Activated CD4-positive, alpha-beta T cell treated with anti-CD3 and anti-CD28 coated beads for 36 hours (primary cell): Measurements from ENCODE around the gene FOXL2. TPM values are rescaled to one million over a fixed set of nuclear protein-coding genes. Genes with fewer than 3 reads are reported as not detected.
"Not testable (repeated sequence)": the region's sequence is repeated elsewhere in the genome, so short reads cannot be mapped to it uniquely, and the experiment has no call there.

ENCODE experiments used
- ATAC-seq: fragments of 200-7000 bp; cut with Tn5 transposase; one replicate; pipeline ENCODE4 v1.10.0; 2021; ENCODE audit warnings: mild to moderate bottlenecking, moderate library complexity
- CTCF ChIA-PET: fragments of 350-600 bp; sonication (Branson Sonifier 250); formaldehyde crosslinking; loops from one replicate; lab custom pipeline; 2021; ENCODE audit warnings: antibody characterized with exemption; lab: Charles Lee
- POLR2A ChIA-PET: fragments of 350-600 bp; sonication (Branson Sonifier 250); formaldehyde crosslinking; loops from one replicate; lab custom pipeline; 2021; ENCODE audit warnings: antibody characterized with exemption, inconsistent platforms; lab: Charles Lee
- DNase-seq: peaks from one replicate; pipeline ENCODE4 v3.0.0-alpha.2; 2020
- H3K27ac Mint-ChIP-seq: one replicate; pipeline ENCODE4 v1.8.0; 2021; ENCODE audit warnings: mixed read lengths
- H3K27me3 Mint-ChIP-seq: one replicate; pipeline ENCODE4 v1.8.0; 2021; ENCODE audit warnings: mixed read lengths
- H3K36me3 Mint-ChIP-seq: one replicate; pipeline ENCODE4 v1.8.0; 2021; ENCODE audit warnings: low read depth, mixed read lengths
- H3K4me1 Mint-ChIP-seq: one replicate; pipeline ENCODE4 v1.8.0; 2021; ENCODE audit warnings: mixed read lengths
- H3K4me3 Mint-ChIP-seq: one replicate; pipeline ENCODE4 v1.8.0; 2021; ENCODE audit warnings: mild to moderate bottlenecking, moderate library complexity, mixed read lengths
- H3K9me3 Mint-ChIP-seq: one replicate; pipeline ENCODE4 v1.8.0; 2021; ENCODE audit warnings: low read depth, mixed read lengths
- intact Hi-C, 2 experiments: fragments of 100-400 bp; cut with DNase I in 1 of 2; cut with micrococcal nuclease in 1 of 2; formaldehyde crosslinking; loops; one replicate each; pipeline versions ENCODE4 v1.14.2 to v1.15.1; 2022 to 2024; cut with DNase I, micrococcal nuclease
- total RNA-seq, 2 experiments: library from RNA; stranded (reverse); gene quantifications; one replicate each; pipeline ENCODE4 v1.2.3, GENCODE V29; 2021

Gene FOXL2
- total RNA-seq, 2 experiments from 2014 or later: not detected

- H3K9me3 Mint-ChIP-seq, ATAC-seq, POLR2A ChIA-PET, DNase-seq, H3K27ac Mint-ChIP-seq, H3K36me3 Mint-ChIP-seq, H3K27me3 Mint-ChIP-seq, H3K4me3 Mint-ChIP-seq, H3K4me1 Mint-ChIP-seq: not testable (repeated sequence)
- CTCF ChIA-PET: interaction anchor here (0.8 to 4.9 kb wide), 21 partner anchors 9 to 510 kb away, joined by 3 to 52 read pairs (median 4); partner anchors contain the start of genes CEP70 and ESYT3
- intact Hi-C loops: loop anchor here in 1 of 2 experiments (2.0 kb wide), 1 partner anchor 444 kb away; no protein-coding TSS in a partner anchor
Observed at GRCh38 chr3:138922400-138922799, 24.5 kb downstream of the FOXL2 start.

GRCh38 chr3:138921316-138922292 lies 25.3 kb downstream of the FOXL2 start:
- ATAC-seq (no peak), DNase-seq (no peak)
- H3K9me3 Mint-ChIP-seq: no peaks in the 10 kb centered on the region
- H3K36me3 Mint-ChIP-seq: no peaks in the 10 kb centered on the region
- H3K27ac Mint-ChIP-seq: no peak overlapping the region
- ChIA-PET CTCF (interaction anchor here (0.6 to 4.9 kb wide), 16 partner anchors 9 to 879 kb away, joined by 3 to 52 read pairs (median 4); partner anchors contain the start of gene CEP70), POLR2A (interaction anchor here (0.6 kb wide), 1 partner anchor 225 kb away, joined by 3 read pairs; no protein-coding TSS in a partner anchor)
- H3K4me1 Mint-ChIP-seq: no peaks in the 10 kb centered on the region
- intact Hi-C loops: loop anchor here in 1 of 2 experiments (2.0 kb wide), 1 partner anchor 443 kb away; no protein-coding TSS in a partner anchor
- no peak overlapping the region for H3K4me3 Mint-ChIP-seq
- H3K27me3 Mint-ChIP-seq: peaks cover 2% of the 10 kb centered on the region

GRCh38 chr3:138919325-138919724 lies 27.6 kb downstream of the FOXL2 start:
- CTCF ChIA-PET: interaction anchor here (0.6 to 10.2 kb wide), 9 partner anchors 17 to 712 kb away, joined by 3 to 212 read pairs (median 5); partner anchors contain the start of gene CEP70
- ATAC-seq (no peak), DNase-seq (no peak)
- H3K4me3 Mint-ChIP-seq: no peak overlapping the region
- intact Hi-C loops: loop anchor here in 1 of 2 experiments (5.0 kb wide), 4 partner anchors 137 to 852 kb away; no protein-coding TSS in a partner anchor
- peaks cover 2% of the 10 kb centered on the region for H3K27me3 Mint-ChIP-seq
- H3K27ac Mint-ChIP-seq: no peak overlapping the region
- POLR2A ChIA-PET: no interaction called here
- H3K36me3 Mint-ChIP-seq: no peaks in the 10 kb centered on the region
- H3K4me1 Mint-ChIP-seq: peaks cover 5% of the 10 kb centered on the region
- no peaks in the 10 kb centered on the region for H3K9me3 Mint-ChIP-seq

- Mint-ChIP-seq H3K4me1 (peaks cover 5% of the 10 kb centered on the region), H3K27me3 (peaks cover 2% of the 10 kb centered on the region), H3K9me3 (no peaks in the 10 kb centered on the region), H3K27ac (no peak overlapping the region), H3K36me3 (no peaks in the 10 kb centered on the region), H3K4me3 (no peak overlapping the region)
- ATAC-seq: no peak
- ChIA-PET CTCF (interaction anchor here (0.6 to 10.2 kb wide), 33 partner anchors 10 to 482 kb away, joined by 3 to 212 read pairs (median 6); partner anchors contain the start of genes CEP70 and ESYT3), POLR2A (interaction anchor here (0.6 kb wide), 1 partner anchor 59 kb away, joined by 4 read pairs; no protein-coding TSS in a partner anchor)
- DNase-seq: no peak
- intact Hi-C loops: loop anchor here (1.0 to 5.0 kb wide), 6 partner anchors 135 to 850 kb away; partner anchors contain the start of gene CEP70 (in 1 of the 2)
Observed at GRCh38 chr3:138916824-138917223, 30.1 kb downstream of the FOXL2 start.

GRCh38 chr3:138915503-138916498 lies 31.1 kb downstream of the FOXL2 start:
- Mint-ChIP-seq H3K36me3 (no peaks in the 10 kb centered on the region), H3K4me1 (peaks cover 5% of the 10 kb centered on the region), H3K27me3 (peaks cover 2% of the 10 kb centered on the region), H3K4me3 (peak overlapping the region; percentile 76), H3K27ac (peak overlapping the region; percentile 73), H3K9me3 (no peaks in the 10 kb centered on the region)
- ATAC-seq: peak; percentile 89
- ChIA-PET POLR2A (interaction anchor here (0.6 to 0.8 kb wide), 4 partner anchors 58 to 322 kb away, joined by 3 to 7 read pairs (median 5); partner anchors contain the start of gene CEP70), CTCF (interaction anchor here (0.5 to 10.2 kb wide), 91 partner anchors 8 to 850 kb away, joined by 3 to 212 read pairs (median 5); partner anchors contain the start of genes CEP70, ESYT3 and FAIM)
- intact Hi-C loops: loop anchor here (1.0 to 5.0 kb wide), 8 partner anchors 82 to 848 kb away; partner anchors contain the start of genes CEP70 (in 2 of the 2) and PIK3CB (in 1 of the 2)
- DNase-seq: peak; percentile 93

- intact Hi-C loops: loop anchor here (1.0 to 5.0 kb wide), 7 partner anchors 81 to 848 kb away; partner anchors contain the start of genes CEP70 (in 1 of the 2) and PIK3CB (in 1 of the 2)
- ATAC-seq (peak; percentile 3), DNase-seq (no peak)
- CTCF ChIA-PET: interaction anchor here (0.5 to 10.2 kb wide), 73 partner anchors 9 to 849 kb away, joined by 3 to 212 read pairs (median 5); partner anchors contain the start of genes CEP70, ESYT3 and FAIM
- Mint-ChIP-seq H3K4me3 (peak overlapping the region; percentile 76), H3K27me3 (peaks cover 2% of the 10 kb centered on the region), H3K27ac (no peak overlapping the region), H3K36me3 (no peaks in the 10 kb centered on the region), H3K9me3 (no peaks in the 10 kb centered on the region), H3K4me1 (peaks cover 5% of the 10 kb centered on the region)
- POLR2A ChIA-PET: interaction anchor here (0.6 to 0.8 kb wide), 2 partner anchors 213 to 321 kb away, joined by 3 to 7 read pairs; partner anchors contain the start of gene CEP70
Observed at GRCh38 chr3:138914870-138915502, 32.0 kb downstream of the FOXL2 start.

- DNase-seq (no peak), ATAC-seq (no peak)
- no peak overlapping the region for H3K4me3 Mint-ChIP-seq
- H3K27me3 Mint-ChIP-seq: peaks cover 2% of the 10 kb centered on the region
- peaks cover 5% of the 10 kb centered on the region for H3K4me1 Mint-ChIP-seq
- CTCF ChIA-PET: interaction anchor here (0.6 to 10.2 kb wide), 7 partner anchors 9 to 728 kb away, joined by 3 to 212 read pairs (median 4); partner anchors contain the start of gene CEP70
- H3K9me3 Mint-ChIP-seq: no peaks in the 10 kb centered on the region
- POLR2A ChIA-PET: no interaction called here
- no peak overlapping the region for H3K27ac Mint-ChIP-seq
- no peaks in the 10 kb centered on the region for H3K36me3 Mint-ChIP-seq
- intact Hi-C loops: no loop called here
Observed at GRCh38 chr3:138913766-138914165, 33.2 kb downstream of the FOXL2 start.

GRCh38 chr3:138912237-138912636 lies 34.7 kb downstream of the FOXL2 start:
- H3K9me3 Mint-ChIP-seq: no peaks in the 10 kb centered on the region
- ATAC-seq: no peak
- peaks cover 2% of the 10 kb centered on the region for H3K27me3 Mint-ChIP-seq
- intact Hi-C loops: no loop called here
- no peak overlapping the region for H3K27ac Mint-ChIP-seq
- peaks cover 5% of the 10 kb centered on the region for H3K4me1 Mint-ChIP-seq
- DNase-seq: no peak
- CTCF ChIA-PET: interaction anchor here (0.6 to 10.2 kb wide), 8 partner anchors 11 to 495 kb away, joined by 3 to 212 read pairs (median 5); partner anchors contain the start of gene CEP70
- no peaks in the 10 kb centered on the region for H3K36me3 Mint-ChIP-seq
- POLR2A ChIA-PET: no interaction called here
- no peak overlapping the region for H3K4me3 Mint-ChIP-seq

GRCh38 chr3:138911621-138912020 lies 35.3 kb downstream of the FOXL2 start:
- ChIA-PET POLR2A (no interaction called here), CTCF (interaction anchor here (0.6 to 10.2 kb wide), 5 partner anchors 12 to 317 kb away, joined by 3 to 212 read pairs (median 7); partner anchors contain the start of gene CEP70)
- no peak overlapping the region for H3K4me3 Mint-ChIP-seq
- ATAC-seq (no peak), DNase-seq (no peak)
- H3K9me3 Mint-ChIP-seq: no peaks in the 10 kb centered on the region
- H3K36me3 Mint-ChIP-seq: no peaks in the 10 kb centered on the region
- H3K4me1 Mint-ChIP-seq: peaks cover 5% of the 10 kb centered on the region
- intact Hi-C loops: no loop called here
- H3K27ac Mint-ChIP-seq: no peak overlapping the region
- peaks cover 2% of the 10 kb centered on the region for H3K27me3 Mint-ChIP-seq
